PFSK-1 (cell line): ENCODE results near the gene AMPD1.

Source experiments
- FOXP2 ChIP-seq: optimal IDR thresholded peaks from 2 replicates; pipeline ENCODE3; 2011; ENCODE audit warnings: borderline replicate concordance, control low read depth, inconsistent platforms; ENCODE audit not compliant: insufficient read depth; ENCODE audit errors: extremely low read length, extremely low read depth
- POLR2AphosphoS5 ChIP-seq: IDR thresholded peaks from 2 replicates; pipeline ENCODE4 v1.6.1; 2012; ENCODE audit warnings: low read depth, mild to moderate bottlenecking, control low read depth, low read length, moderate library complexity
- REST ChIP-seq, 2 experiments: IDR thresholded peaks; 2 replicates each; pipeline versions ENCODE4 v1.6.1 to v1.8.0; 2011 to 2012; ENCODE audit warnings: low read depth in 2 of 2, low read length in 2 of 2, control low read depth in 1 of 2, inconsistent platforms in 1 of 2, mild to moderate bottlenecking in 1 of 2, moderate library complexity in 1 of 2; ENCODE audit not compliant: insufficient read depth in 1 of 2
- SIN3A ChIP-seq: IDR thresholded peaks from 2 replicates; pipeline ENCODE4 v1.6.1; 2012; ENCODE audit warnings: mild to moderate bottlenecking, low read length, moderate library complexity, borderline replicate concordance; ENCODE audit not compliant: insufficient read depth
- TAF1 ChIP-seq: IDR thresholded peaks from 2 replicates; pipeline ENCODE4 v1.6.1; 2012; ENCODE audit warnings: low read length, control low read depth, borderline replicate concordance; ENCODE audit not compliant: insufficient read depth

GRCh38 chr1:114660238-114660637, 35.1 kb downstream of the AMPD1 start:
- TF ChIP-seq TAF1 = no peak
- no peak for TF ChIP-seq POLR2AphosphoS5
- no peak for TF ChIP-seq FOXP2
- TF ChIP-seq SIN3A = no peak
- TF ChIP-seq REST (IDR thresholded peaks at IDR 0.05; ENCODE audit: insufficient read depth in 1 of 2, low read depth in 2 of 2, low read length in 2 of 2) = no peak
